B cell (primary cell): Measurements from ENCODE around the gene MT1X. TPM values are rescaled to one million over a fixed set of nuclear protein-coding genes. Genes with fewer than 3 reads are reported as not detected.

Experiments used
- ATAC-seq: fragments of 200-7000 bp; cut with Tn5 transposase; one replicate; pipeline ENCODE4 v1.10.0; 2021; ENCODE audit warnings: low read depth, mild to moderate bottlenecking, moderate number of reproducible peaks, moderate library complexity
- CTCF ChIA-PET: fragments of 350-600 bp; sonication (Branson Sonifier 250); formaldehyde crosslinking; loops from one replicate; lab custom pipeline; 2021; ENCODE audit warnings: antibody characterized with exemption, inconsistent platforms; lab: Charles Lee
- POLR2A ChIA-PET: fragments of 350-600 bp; sonication (Branson Sonifier 250); formaldehyde crosslinking; loops from one replicate; lab custom pipeline; 2021; ENCODE audit warnings: antibody characterized with exemption; lab: Charles Lee
- DNase-seq: peaks from one replicate; pipeline ENCODE4 v3.0.0; 2013
- H2AFZ ChIP-seq: 2 replicates; pipeline ENCODE4 v1.6.1; 2012; ENCODE audit warnings: mild to moderate bottlenecking, low read depth, low read length; ENCODE audit not compliant: insufficient read depth, poor library complexity, severe bottlenecking
- H3K27ac ChIP-seq, 2 donors: 1 replicate in 1 of 2; 2 replicates in 1 of 2; pipeline ENCODE4 v1.5.1; 2012 to 2013; ENCODE audit warnings: low read length in 2 of 2, mild to moderate bottlenecking in 2 of 2, moderate library complexity in 1 of 2
- H3K27me3 ChIP-seq, 4 experiments: fragments of 200-600 bp in 1 of 4; sonication (generic) in 1 of 4; replicated peaks in 1 of 4; 1 replicate in 2 of 4; 2 replicates in 2 of 4; pipeline versions ENCODE4 v1.6.1 to v1.7.0; 2013 to 2016; ENCODE audit warnings: low read length in 3 of 4, mild to moderate bottlenecking in 2 of 4, mixed read lengths in 1 of 4, moderate library complexity in 1 of 4; ENCODE audit not compliant: insufficient read depth in 4 of 4, control insufficient read depth in 3 of 4; ENCODE audit errors: control extremely low read depth in 1 of 4
- H3K36me3 ChIP-seq, 2 experiments: replicated peaks in 1 of 2; 1 replicate in 1 of 2; 2 replicates in 1 of 2; pipeline versions ENCODE4 v1.6.1 to v1.7.1; 2013; ENCODE audit warnings: low read length in 1 of 2; ENCODE audit not compliant: insufficient read depth in 2 of 2, control insufficient read depth in 1 of 2; ENCODE audit errors: control extremely low read depth in 1 of 2, extremely low read depth in 1 of 2
- H3K4me1 ChIP-seq, 2 donors: fragments of 200-600 bp in 1 of 2; sonication (generic) in 1 of 2; 1 replicate in 1 of 2; 2 replicates in 1 of 2; pipeline versions ENCODE4 v1.5.1 to v1.6.1; 2013 to 2017; ENCODE audit warnings: low read length in 2 of 2; ENCODE audit not compliant: control insufficient read depth in 2 of 2, insufficient read depth in 2 of 2
- H3K4me2 ChIP-seq: replicated peaks from 2 replicates; pipeline ENCODE3; 2012; ENCODE audit warnings: mild to moderate bottlenecking, low read depth, low read length; ENCODE audit not compliant: poor library complexity, severe bottlenecking
- H3K4me3 ChIP-seq, 5 experiments: fragments of 200-600 bp in 1 of 5; sonication (generic) in 1 of 5; 1 replicate in 3 of 5; 2 replicates in 2 of 5; pipeline versions ENCODE4 v1.5.1 to v1.7.0; 2011 to 2016; ENCODE audit warnings: low read length in 4 of 5, mild to moderate bottlenecking in 4 of 5, low read depth in 2 of 5, control low read depth in 1 of 5, moderate library complexity in 1 of 5; ENCODE audit not compliant: insufficient read depth in 1 of 5; ENCODE audit errors: control extremely low read depth in 1 of 5, extremely low read depth in 1 of 5
- H3K79me2 ChIP-seq: fragments of 200-600 bp; sonication (generic); one replicate; pipeline ENCODE4 v1.6.0; 2016; ENCODE audit warnings: low read length; ENCODE audit not compliant: control insufficient read depth, insufficient read depth
- H3K9ac ChIP-seq: fragments of 200-600 bp; sonication (generic); 2 replicates; pipeline ENCODE4 v1.6.1; 2017; ENCODE audit warnings: mild to moderate bottlenecking, low read length, moderate library complexity
- H3K9me3 ChIP-seq, 3 donors: one replicate each; pipeline versions ENCODE4 v1.6.1 to v1.7.1; 2013; ENCODE audit warnings: low read length in 2 of 3; ENCODE audit not compliant: control insufficient read depth in 2 of 3, insufficient read depth in 1 of 3; ENCODE audit errors: control extremely low read depth in 1 of 3
- H4K20me1 ChIP-seq: 2 replicates; pipeline ENCODE4 v1.6.0; 2012; ENCODE audit warnings: mild to moderate bottlenecking, low read length; ENCODE audit not compliant: insufficient read depth, control insufficient read depth, poor library complexity, severe bottlenecking
- H3K27ac Mint-ChIP-seq: one replicate; pipeline ENCODE4 v1.8.0; 2021; ENCODE audit warnings: mixed read lengths
- H3K27me3 Mint-ChIP-seq: one replicate; pipeline ENCODE4 v1.8.0; 2021; ENCODE audit warnings: mixed read lengths
- H3K4me1 Mint-ChIP-seq: one replicate; pipeline ENCODE4 v1.8.0; 2021; ENCODE audit warnings: mixed read lengths
- H3K4me3 Mint-ChIP-seq: one replicate; pipeline ENCODE4 v1.8.0; 2021; ENCODE audit warnings: mixed read lengths
- H3K9me3 Mint-ChIP-seq: one replicate; pipeline ENCODE4 v1.8.0; 2022; ENCODE audit warnings: mixed read lengths; ENCODE audit not compliant: insufficient read depth
- EZH2 ChIP-seq: IDR thresholded peaks from 2 replicates; pipeline ENCODE4 v1.6.1; 2012; ENCODE audit warnings: borderline replicate concordance, low read depth, mild to moderate bottlenecking, moderate library complexity, low read length; ENCODE audit not compliant: insufficient read depth, poor library complexity, severe bottlenecking
- WGBS: methylation state at CpG from one replicate; pipeline ENCODE4 v1.1.5; 2013; ENCODE audit warnings: missing lambda C conversion rate; ENCODE audit not compliant: insufficient coverage; 5-methylcytosine and 5-hydroxymethylcytosine counted together
- intact Hi-C: fragments of 100-400 bp; cut with micrococcal nuclease; formaldehyde crosslinking; loops from one replicate; pipeline ENCODE4 v1.10.0; 2022
- polyA minus RNA-seq: library from RNA; depleted of rRNA, polyadenylated mRNA; stranded (reverse); fragments of >200 nt; gene quantifications from 2 replicates; pipeline ENCODE4 v1.2.3, GENCODE V29; 2012
- polyA plus RNA-seq: library from polyadenylated mRNA; depleted of rRNA; stranded (reverse); fragments of >200 nt; gene quantifications from 2 replicates; pipeline ENCODE4 v1.2.3, GENCODE V29; 2012
- total RNA-seq, 2 donors: library from RNA; stranded (reverse); fragments of 120-200 nt in 1 of 2; gene quantifications; 1 replicate in 1 of 2; 2 replicates in 1 of 2; pipeline versions ENCODE4 v1.2.3 to v1.2.4, GENCODE V29; 2013 to 2022
- TF ChIP-seq, protein P1 (sequence below): fragments of 200-600 bp; IDR thresholded peaks from one replicate; pipeline ENCODE4 v1.8.0; 2022; ENCODE audit warnings: antibody characterized with exemption, mild to moderate bottlenecking

MT1X gene
- total RNA-seq (13.0 and 17.2 TPM in 2 replicates), polyA plus RNA-seq (8.0 and 9.1 TPM in 2 replicates), polyA minus RNA-seq (5.7 and 11.3 TPM in 2 replicates)
- total RNA-seq (2013) = 3.3 TPM

DNA sequence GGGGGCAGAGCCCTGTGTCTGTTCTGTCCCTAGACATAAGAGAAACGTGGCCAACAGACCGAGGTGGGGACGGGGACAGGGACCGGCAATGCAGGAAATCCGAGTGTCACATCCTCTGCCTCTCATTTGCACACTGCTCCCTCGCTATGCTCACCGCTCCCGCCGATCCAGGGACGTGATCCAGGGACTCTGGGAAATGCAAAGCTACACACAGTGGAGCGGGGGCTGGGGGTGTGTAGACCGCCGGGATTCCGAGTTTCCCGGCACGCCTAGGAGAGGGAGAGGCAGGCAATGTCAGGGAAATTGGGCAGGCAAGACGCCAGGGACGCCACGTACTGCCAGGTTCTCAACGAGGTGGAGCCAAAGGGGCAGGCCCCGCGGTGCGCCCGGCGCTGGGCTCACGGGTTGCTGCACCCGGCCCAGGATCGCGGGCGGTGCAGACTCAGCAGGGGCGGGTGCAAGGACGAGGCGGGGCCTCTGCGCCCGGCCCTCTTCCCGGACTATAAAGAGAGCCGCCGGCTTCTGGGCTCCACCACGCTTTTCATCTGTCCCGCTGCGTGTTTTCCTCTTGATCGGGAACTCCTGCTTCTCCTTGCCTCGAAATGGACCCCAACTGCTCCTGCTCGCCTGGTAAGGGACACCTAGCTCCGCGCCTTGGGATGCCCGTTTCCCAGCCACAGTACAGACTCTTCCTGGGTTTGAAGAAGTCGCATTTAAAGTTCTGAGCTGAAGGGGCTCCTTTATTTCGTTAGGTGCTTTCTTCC is at the start of gene MT1X:
TSS of gene MT1X (plus strand) at position 532 of the 764 bp plus-strand sequence. CDS start at position 603, 71 bp downstream.
- Histone ChIP-seq H3K36me3 (no peaks in the 10 kb centered on the region), H3K9ac (peak within 1 kb of the TSS; percentile 75), H4K20me1 (no peaks in the 10 kb centered on the region), H3K4me3 (peak within 1 kb of the TSS; percentile 55 to 74 (median 59)), H3K4me2 (peak within 1 kb of the TSS; percentile 93), H3K27ac (peak within 1 kb of the TSS in 1 of 2 donors; percentile 55), H3K4me1 (peaks cover 14 to 15% of the 10 kb centered on the region in 2 donors), H3K79me2 (no peaks in the 10 kb centered on the region), H2AFZ (peak within 1 kb of the TSS; percentile 93), H3K27me3 (peaks cover 0 to 14% (median 4%) of the 10 kb centered on the region in 4 experiments), H3K9me3 (peaks cover 0 to 6% (median 0%) of the 10 kb centered on the region in 3 donors)
- DNase-seq = peak; percentile 76
- intact Hi-C loops = loop anchor here (1.0 to 10.0 kb wide), 6 partner anchors 20 to 162 kb away; partner anchors contain the start of genes BBS2, MT1A, MT1F and MT1M
- no peak for TF ChIP-seq EZH2
- TF ChIP-seq, protein P1, sequence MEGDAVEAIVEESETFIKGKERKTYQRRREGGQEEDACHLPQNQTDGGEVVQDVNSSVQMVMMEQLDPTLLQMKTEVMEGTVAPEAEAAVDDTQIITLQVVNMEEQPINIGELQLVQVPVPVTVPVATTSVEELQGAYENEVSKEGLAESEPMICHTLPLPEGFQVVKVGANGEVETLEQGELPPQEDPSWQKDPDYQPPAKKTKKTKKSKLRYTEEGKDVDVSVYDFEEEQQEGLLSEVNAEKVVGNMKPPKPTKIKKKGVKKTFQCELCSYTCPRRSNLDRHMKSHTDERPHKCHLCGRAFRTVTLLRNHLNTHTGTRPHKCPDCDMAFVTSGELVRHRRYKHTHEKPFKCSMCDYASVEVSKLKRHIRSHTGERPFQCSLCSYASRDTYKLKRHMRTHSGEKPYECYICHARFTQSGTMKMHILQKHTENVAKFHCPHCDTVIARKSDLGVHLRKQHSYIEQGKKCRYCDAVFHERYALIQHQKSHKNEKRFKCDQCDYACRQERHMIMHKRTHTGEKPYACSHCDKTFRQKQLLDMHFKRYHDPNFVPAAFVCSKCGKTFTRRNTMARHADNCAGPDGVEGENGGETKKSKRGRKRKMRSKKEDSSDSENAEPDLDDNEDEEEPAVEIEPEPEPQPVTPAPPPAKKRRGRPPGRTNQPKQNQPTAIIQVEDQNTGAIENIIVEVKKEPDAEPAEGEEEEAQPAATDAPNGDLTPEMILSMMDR = no peak
- H3K4me1 Mint-ChIP-seq = peaks cover 21% of the 10 kb centered on the region
- POLR2A ChIA-PET = interaction anchor here (0.5 to 0.6 kb wide), 2 partner anchors 19 to 25 kb away, joined by 3 read pairs; no protein-coding TSS in a partner anchor
- peaks cover 2% of the 10 kb centered on the region for H3K9me3 Mint-ChIP-seq
- 2% methylated on average over 46 of the region's 49 CpGs for WGBS
- peaks cover 10% of the 10 kb centered on the region for H3K27me3 Mint-ChIP-seq
- H3K27ac Mint-ChIP-seq = peak within 1 kb of the TSS; percentile 81
- CTCF ChIA-PET = interaction anchor here (1.4 to 2.2 kb wide), 3 partner anchors 19 to 105 kb away, joined by 4 to 17 read pairs (median 5); no protein-coding TSS in a partner anchor
- H3K4me3 Mint-ChIP-seq = peak within 1 kb of the TSS; percentile 95
- peak; percentile 98 for ATAC-seq
